Osteoblast (primary cell): Measurements from ENCODE around the gene TSPAN11. TPM values are rescaled to one million over a fixed set of nuclear protein-coding genes. Genes with fewer than 3 reads are reported as not detected.

ENCODE experiments used
- DNase-seq: peaks from one replicate; pipeline ENCODE4 v3.0.0; 2011; ENCODE audit warnings: low spot score, mixed read lengths; ENCODE audit not compliant: insufficient read length; ENCODE audit errors: missing footprints
- H2AFZ ChIP-seq: 2 replicates; pipeline ENCODE4 v1.6.0; 2011; ENCODE audit warnings: mild to moderate bottlenecking, low read length
- H3K27ac ChIP-seq: 2 replicates; pipeline ENCODE4 v1.5.1; 2011; ENCODE audit warnings: mild to moderate bottlenecking, low read depth, low read length, moderate library complexity
- H3K27me3 ChIP-seq: 2 replicates; pipeline ENCODE4 v1.6.0; 2012; ENCODE audit warnings: mild to moderate bottlenecking, control low read depth, inconsistent platforms, low read length, moderate library complexity; ENCODE audit not compliant: insufficient read depth
- H3K36me3 ChIP-seq: 2 replicates; pipeline ENCODE4 v1.5.1; 2011; ENCODE audit warnings: mild to moderate bottlenecking, low read length, control low read depth, moderate library complexity; ENCODE audit not compliant: insufficient read depth
- H3K4me1 ChIP-seq: 2 replicates; pipeline ENCODE4 v1.5.1; 2011; ENCODE audit warnings: mild to moderate bottlenecking, low read length, control low read depth, moderate library complexity; ENCODE audit not compliant: insufficient read depth
- H3K4me2 ChIP-seq: 2 replicates; pipeline ENCODE4 v1.6.0; 2011; ENCODE audit warnings: mild to moderate bottlenecking, low read length; ENCODE audit not compliant: insufficient read depth
- H3K4me3 ChIP-seq: fragments of 200-600 bp; sonication (generic); 3 replicates; pipeline ENCODE4 v1.5.1; 2012; ENCODE audit warnings: mild to moderate bottlenecking, low read length, inconsistent platforms; ENCODE audit not compliant: insufficient read depth
- H3K79me2 ChIP-seq: 2 replicates; pipeline ENCODE4 v1.6.0; 2012; ENCODE audit warnings: mild to moderate bottlenecking, low read length, control low read depth, inconsistent platforms; ENCODE audit not compliant: insufficient read depth
- H3K9me3 ChIP-seq: 2 replicates; pipeline ENCODE4 v1.5.1; 2011; ENCODE audit warnings: low read depth, low read length, control low read depth
- H4K20me1 ChIP-seq: 2 replicates; pipeline ENCODE4 v1.6.0; 2012; ENCODE audit warnings: mild to moderate bottlenecking, low read length, control low read depth; ENCODE audit not compliant: insufficient read depth
- CTCF ChIP-seq: IDR thresholded peaks from 2 replicates; pipeline ENCODE4 v1.5.1; 2011; ENCODE audit warnings: mild to moderate bottlenecking, low read depth, low read length, moderate library complexity; ENCODE audit errors: extremely low read depth
- total RNA-seq: library from RNA; depleted of rRNA; stranded (reverse); fragments of >200 nt; gene quantifications from 2 replicates; pipeline ENCODE4 v1.2.3, GENCODE V29; 2012

Gene TSPAN11
- total RNA-seq, 1 donor, result 5.4 TPM

- Histone ChIP-seq H3K4me1 (peaks cover 9% of the 10 kb centered on the region), H3K79me2 (no peaks in the 10 kb centered on the region), H3K4me3 (no peak overlapping the region), H2AFZ (no peak overlapping the region), H3K36me3 (no peaks in the 10 kb centered on the region), H4K20me1 (no peaks in the 10 kb centered on the region), H3K27me3 (peaks cover 14% of the 10 kb centered on the region), H3K4me2 (no peak overlapping the region), H3K9me3 (no peaks in the 10 kb centered on the region), H3K27ac (no peak overlapping the region)
- no peak for TF ChIP-seq CTCF
- DNase-seq, result no peak
Observed at GRCh38 chr12:30928356-30929244, 2.1 kb downstream of the TSPAN11 start.

GRCh38 chr12:30930238-30930637 is 3.7 kb downstream of the TSPAN11 start:
- Histone ChIP-seq H3K4me2 (no peak overlapping the region), H2AFZ (no peak overlapping the region), H3K4me1 (peaks cover 9% of the 10 kb centered on the region), H3K36me3 (no peaks in the 10 kb centered on the region), H4K20me1 (no peaks in the 10 kb centered on the region), H3K27me3 (peaks cover 14% of the 10 kb centered on the region), H3K9me3 (no peaks in the 10 kb centered on the region), H3K4me3 (no peak overlapping the region), H3K79me2 (no peaks in the 10 kb centered on the region), H3K27ac (no peak overlapping the region)
- DNase-seq, result no peak
- no peak for TF ChIP-seq CTCF

- Histone ChIP-seq H4K20me1 (no peaks in the 10 kb centered on the region), H2AFZ (no peak overlapping the region), H3K9me3 (no peaks in the 10 kb centered on the region), H3K4me3 (no peak overlapping the region), H3K27me3 (peaks cover 10% of the 10 kb centered on the region), H3K36me3 (no peaks in the 10 kb centered on the region), H3K4me1 (peaks cover 9% of the 10 kb centered on the region), H3K4me2 (no peak overlapping the region), H3K27ac (no peak overlapping the region), H3K79me2 (no peaks in the 10 kb centered on the region)
- DNase-seq, result peak; percentile 31
- TF ChIP-seq CTCF, result no peak
Observed at GRCh38 chr12:30930641-30931040, 4.1 kb downstream of the TSPAN11 start.

GRCh38 chr12:30932881-30933280 is 6.3 kb downstream of the TSPAN11 start:
- Histone ChIP-seq H3K4me1 (no peaks in the 10 kb centered on the region), H3K27me3 (peaks cover 4% of the 10 kb centered on the region), H2AFZ (no peak overlapping the region), H3K4me2 (no peak overlapping the region), H3K9me3 (no peaks in the 10 kb centered on the region), H3K27ac (no peak overlapping the region), H3K79me2 (no peaks in the 10 kb centered on the region), H4K20me1 (no peaks in the 10 kb centered on the region), H3K36me3 (no peaks in the 10 kb centered on the region), H3K4me3 (no peak overlapping the region)
- DNase-seq, result no peak
- no peak for TF ChIP-seq CTCF
